ENCODE data around the gene R3HCC1L.
A peak's percentile ranks its signal among the peaks of the same experiment; 100 is the strongest.
"Not testable (repeated sequence)": the region's sequence is repeated elsewhere in the genome, so short reads cannot be mapped to it uniquely, and the experiment has no call there.

R3HCC1L gene

GRCh38 chr10:98119891-98120290 is 14.6 kb upstream of the R3HCC1L start:
- no peak overlapping the region for H3K27ac ChIP-seq
- no peak for DNase-seq (ENCODE audit: low spot score)
- CTCF ChIA-PET: no interaction called here
- POLR2A ChIA-PET (ENCODE audit: low non-redundant PET): no interaction called here
- TF ChIP-seq, protein P1, sequence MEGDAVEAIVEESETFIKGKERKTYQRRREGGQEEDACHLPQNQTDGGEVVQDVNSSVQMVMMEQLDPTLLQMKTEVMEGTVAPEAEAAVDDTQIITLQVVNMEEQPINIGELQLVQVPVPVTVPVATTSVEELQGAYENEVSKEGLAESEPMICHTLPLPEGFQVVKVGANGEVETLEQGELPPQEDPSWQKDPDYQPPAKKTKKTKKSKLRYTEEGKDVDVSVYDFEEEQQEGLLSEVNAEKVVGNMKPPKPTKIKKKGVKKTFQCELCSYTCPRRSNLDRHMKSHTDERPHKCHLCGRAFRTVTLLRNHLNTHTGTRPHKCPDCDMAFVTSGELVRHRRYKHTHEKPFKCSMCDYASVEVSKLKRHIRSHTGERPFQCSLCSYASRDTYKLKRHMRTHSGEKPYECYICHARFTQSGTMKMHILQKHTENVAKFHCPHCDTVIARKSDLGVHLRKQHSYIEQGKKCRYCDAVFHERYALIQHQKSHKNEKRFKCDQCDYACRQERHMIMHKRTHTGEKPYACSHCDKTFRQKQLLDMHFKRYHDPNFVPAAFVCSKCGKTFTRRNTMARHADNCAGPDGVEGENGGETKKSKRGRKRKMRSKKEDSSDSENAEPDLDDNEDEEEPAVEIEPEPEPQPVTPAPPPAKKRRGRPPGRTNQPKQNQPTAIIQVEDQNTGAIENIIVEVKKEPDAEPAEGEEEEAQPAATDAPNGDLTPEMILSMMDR (conservative IDR thresholded peaks at IDR 0.05; ENCODE audit: low read depth): no peak

DNA sequence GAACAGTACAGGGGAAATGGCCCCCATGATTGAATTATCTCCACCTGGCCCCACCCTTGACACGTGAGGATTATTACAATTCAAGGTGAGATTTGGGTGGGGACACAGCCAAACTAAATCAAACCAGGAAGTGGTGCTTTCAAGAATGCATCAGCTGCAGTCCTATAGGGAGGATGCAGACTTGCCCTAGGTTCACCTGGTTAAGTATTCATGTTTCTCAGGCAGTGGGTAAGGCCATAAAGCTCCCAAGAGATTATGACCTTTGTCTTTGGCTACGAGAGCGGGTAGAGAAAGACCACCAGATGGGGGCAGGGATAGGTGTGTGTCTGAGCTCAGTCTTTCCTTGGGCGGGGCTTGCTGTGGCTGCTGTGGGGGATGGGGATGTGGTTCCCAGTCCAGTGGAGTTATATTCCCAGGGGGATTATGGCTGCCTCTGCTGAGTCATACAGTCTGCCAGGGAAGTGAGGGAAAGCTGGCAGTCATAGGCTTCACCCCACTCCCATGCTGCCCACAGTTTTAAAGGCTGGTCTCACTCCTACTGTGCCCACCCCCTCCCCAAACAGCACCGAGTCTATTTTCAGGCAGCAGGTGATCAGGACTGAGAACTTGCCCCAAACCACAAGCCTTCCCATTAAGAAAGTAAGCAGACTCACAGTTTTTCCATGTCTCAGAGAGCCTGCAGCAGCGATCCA is 8.4 kb upstream of the R3HCC1L start:
- no peak overlapping the region for H3K27ac ChIP-seq
- ChIA-PET POLR2A (ENCODE audit: low non-redundant PET) (no interaction called here), CTCF (interaction anchor here (0.5 kb wide), 1 partner anchor 117 kb away, joined by 3 read pairs; no protein-coding TSS in a partner anchor)
- no peak for DNase-seq (ENCODE audit: low spot score)
- TF ChIP-seq, protein P1 (conservative IDR thresholded peaks at IDR 0.05; ENCODE audit: low read depth): no peak

GRCh38 chr10:98128802-98129201 is 5.7 kb upstream of the R3HCC1L start:
- POLR2A ChIA-PET (ENCODE audit: low non-redundant PET): no interaction called here
- no peak overlapping the region for H3K27ac ChIP-seq
- DNase-seq (ENCODE audit: low spot score): no peak
- TF ChIP-seq, protein P1 (conservative IDR thresholded peaks at IDR 0.05; ENCODE audit: low read depth): no peak
- CTCF ChIA-PET: interaction anchor here (0.7 kb wide), 1 partner anchor 214 kb away, joined by 3 read pairs; no protein-coding TSS in a partner anchor

DNA sequence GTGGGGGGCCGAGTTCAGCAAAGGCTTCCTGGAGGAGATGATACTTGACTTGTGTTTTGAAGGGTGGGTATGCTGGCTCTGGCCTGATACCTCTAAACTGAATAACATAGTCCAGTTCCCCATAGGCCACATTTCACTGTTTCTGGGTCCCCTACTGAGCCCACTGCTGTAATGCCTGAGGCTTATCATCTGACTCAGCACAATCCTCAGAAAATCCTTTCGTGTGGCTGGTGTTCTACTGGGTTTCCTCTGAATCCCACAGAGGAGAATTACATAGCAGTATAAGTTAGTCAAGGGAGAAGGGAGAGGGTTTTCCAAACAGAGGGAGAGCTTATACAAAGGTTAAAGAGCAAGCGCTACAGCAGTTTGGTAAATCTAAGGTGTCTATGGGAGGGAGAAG is 2.8 kb upstream of the R3HCC1L start:
- ChIA-PET POLR2A (ENCODE audit: low non-redundant PET) (no interaction called here), CTCF (interaction anchor here (0.7 kb wide), 1 partner anchor 1565 kb away, joined by 5 read pairs; no protein-coding TSS in a partner anchor)
- DNase-seq (ENCODE audit: low spot score): no peak
- no peak overlapping the region for H3K27ac ChIP-seq
- TF ChIP-seq, protein P1 (conservative IDR thresholded peaks at IDR 0.05; ENCODE audit: low read depth): no peak

GRCh38 chr10:98133075-98133752 is 1.2 kb upstream of the R3HCC1L start:
- DNase-seq (ENCODE audit: low spot score); CTCF ChIA-PET; H3K27ac ChIP-seq; POLR2A ChIA-PET (ENCODE audit: low non-redundant PET): not testable (repeated sequence)

DNA sequence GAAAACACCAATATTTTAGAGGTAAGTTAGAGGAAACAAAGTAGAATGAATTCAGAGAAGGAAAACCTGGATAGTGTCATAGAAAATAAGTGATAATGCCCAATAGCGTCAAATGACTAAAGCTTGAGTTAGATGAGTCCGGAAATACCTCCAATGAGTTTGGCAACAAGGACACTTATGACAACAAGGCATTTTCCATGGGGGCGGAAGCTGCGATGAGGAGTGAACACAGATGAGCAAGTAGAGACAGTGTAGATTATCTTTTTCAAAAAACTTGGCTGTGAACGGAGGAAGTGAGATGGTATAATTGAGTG is 383 bp upstream of the R3HCC1L start:
- no peak for DNase-seq (ENCODE audit: low spot score)
- TF ChIP-seq, protein P1 (conservative IDR thresholded peaks at IDR 0.05; ENCODE audit: low read depth): no peak
- ChIA-PET POLR2A (ENCODE audit: low non-redundant PET) (interaction anchor here (0.6 kb wide), 1 partner anchor 69 kb away, joined by 3 read pairs; no protein-coding TSS in a partner anchor), CTCF (interaction anchor here (0.6 to 1.4 kb wide), 2 partner anchors 38 to 133 kb away, joined by 3 to 4 read pairs; no protein-coding TSS in a partner anchor)
- H3K27ac ChIP-seq: peak overlapping the region; percentile 86; the same call in 1 of the 2 replicates
